Pancreas (tissue), 10 donors: ENCODE measurements around the gene EHD4. TPM values are rescaled to one million over a fixed set of nuclear protein-coding genes. Genes with fewer than 3 reads are reported as not detected.
A peak's percentile ranks its signal among the peaks of the same experiment; 100 is the strongest.

Source experiments
- ATAC-seq, 4 donors: fragments of 200-7000 bp; cut with Tn5 transposase; one replicate each; pipeline versions ENCODE4 v1.8.0 to v1.9.1; 2020; ENCODE audit warnings: mild to moderate bottlenecking in 4 of 4, moderate library complexity in 4 of 4
- DNase-seq, 6 donors: peaks; one replicate each; pipeline ENCODE4 v3.0.0-alpha.2; 2020
- FAIRE-seq: peaks from 2 replicates; lab custom pipeline; 2012; peaks lifted over from hg19 to GRCh38; lab: Jason Lieb, UNC
- H3K27ac ChIP-seq, 4 donors: fragments of 200-600 bp; sonication (generic); 1 replicate in 3 of 4; 2 replicates in 1 of 4; pipeline versions ENCODE4 v1.5.0 to v1.8.0; 2020
- H3K27me3 ChIP-seq, 4 donors: fragments of 200-600 bp; one replicate each; pipeline ENCODE4 v1.8.0; 2021
- H3K36me3 ChIP-seq, 3 donors: fragments of 200-600 bp; sonication (generic) in 1 of 3; one replicate each; pipeline versions ENCODE4 v1.5.0 to v1.8.0; 2020 to 2021
- H3K4me1 ChIP-seq, 3 donors: fragments of 200-600 bp; one replicate each; pipeline ENCODE4 v1.8.0; 2021
- H3K4me3 ChIP-seq, 4 donors: fragments of 200-600 bp; sonication (generic) in 2 of 4; one replicate each; pipeline versions ENCODE4 v1.5.0 to v1.8.0; 2020 to 2021
- H3K9me3 ChIP-seq, 4 donors: fragments of 200-600 bp; one replicate each; pipeline ENCODE4 v1.8.0; 2021
- WGBS, 2 donors: extraction: QIAGEN DNeasy Blood & Tissue Kit; methylation state at CpG; one replicate each; pipeline ENCODE4 v1.1.7; 2013; 5-methylcytosine and 5-hydroxymethylcytosine counted together
- intact Hi-C, 3 donors: fragments of 100-400 bp; cut with DNase I; formaldehyde crosslinking; loops; one replicate each; pipeline versions ENCODE4 v1.11.1 to v1.14.2; 2022
- polyA plus RNA-seq, 2 donors: library from polyadenylated mRNA; stranded (reverse); fragments of 200-250 nt; gene quantifications; one replicate each; pipeline ENCODE4 v1.2.3, GENCODE V29; 2013
- total RNA-seq, 6 donors: library from RNA; stranded (reverse); fragmentation: NEBNext Ultra II Directional in 4 of 6; extraction: Animal tissue kit (Norgen Biotek cat#: 25700) in 4 of 6; gene quantifications; one replicate each; pipeline versions ENCODE4 v1.2.1 to v1.2.4, GENCODE V29; 2021 to 2023
- TF ChIP-seq, protein P1 (sequence below), 4 donors: fragments of 200-600 bp; sonication (generic) in 3 of 4; IDR thresholded peaks; one replicate each; pipeline versions ENCODE4 v1.5.0 to v1.8.0; 2021; ENCODE audit warnings: antibody characterized with exemption in 4 of 4
- donor health status: healthy with polysubstance abuse.
- donor health status: DM: no; HTN: no; CAD: no; lungs with moderate emphysema.
- donor health status: DM: no; HTN: no; CAD: no.
- donor health status: control.
- donor health status: control.
- donor health status: Bipolar disorder and iron deficiency.
- donor health status: DM: yes; HTN: yes; CAD: no.
- donor health status: DM: no; HTN: no; CAD: no.
- donor health status: DM: no; HTN: no; CAD: no.
- donor health status: DM: yes; HTN: yes; CAD: no.

EHD4 gene
- total and polyA plus RNA-seq, 8 donors = 8.1 to 22.8 (median 8.5) TPM

DNA sequence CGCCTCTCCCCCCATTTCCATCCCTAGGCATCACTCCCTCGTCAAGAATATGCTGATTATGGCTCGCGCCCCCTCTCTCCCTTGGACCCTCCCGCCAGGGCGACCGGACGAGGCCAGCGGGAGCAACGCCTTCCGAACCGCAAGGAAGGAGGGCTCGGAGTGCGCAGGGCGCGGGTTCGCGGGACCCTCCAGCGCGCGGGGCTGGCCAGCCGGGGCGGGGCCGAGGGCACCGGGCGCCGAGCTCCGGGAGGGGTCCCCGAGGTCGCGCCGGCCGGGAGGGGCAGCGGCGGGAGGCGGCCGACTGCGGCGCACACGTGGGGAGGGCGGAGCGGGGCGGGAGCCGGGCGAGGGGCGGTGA lies 483 bp downstream of the EHD4 start:
- H3K36me3 ChIP-seq = no peaks in the 10 kb centered on the region
- TF ChIP-seq, protein P1, sequence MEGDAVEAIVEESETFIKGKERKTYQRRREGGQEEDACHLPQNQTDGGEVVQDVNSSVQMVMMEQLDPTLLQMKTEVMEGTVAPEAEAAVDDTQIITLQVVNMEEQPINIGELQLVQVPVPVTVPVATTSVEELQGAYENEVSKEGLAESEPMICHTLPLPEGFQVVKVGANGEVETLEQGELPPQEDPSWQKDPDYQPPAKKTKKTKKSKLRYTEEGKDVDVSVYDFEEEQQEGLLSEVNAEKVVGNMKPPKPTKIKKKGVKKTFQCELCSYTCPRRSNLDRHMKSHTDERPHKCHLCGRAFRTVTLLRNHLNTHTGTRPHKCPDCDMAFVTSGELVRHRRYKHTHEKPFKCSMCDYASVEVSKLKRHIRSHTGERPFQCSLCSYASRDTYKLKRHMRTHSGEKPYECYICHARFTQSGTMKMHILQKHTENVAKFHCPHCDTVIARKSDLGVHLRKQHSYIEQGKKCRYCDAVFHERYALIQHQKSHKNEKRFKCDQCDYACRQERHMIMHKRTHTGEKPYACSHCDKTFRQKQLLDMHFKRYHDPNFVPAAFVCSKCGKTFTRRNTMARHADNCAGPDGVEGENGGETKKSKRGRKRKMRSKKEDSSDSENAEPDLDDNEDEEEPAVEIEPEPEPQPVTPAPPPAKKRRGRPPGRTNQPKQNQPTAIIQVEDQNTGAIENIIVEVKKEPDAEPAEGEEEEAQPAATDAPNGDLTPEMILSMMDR (IDR thresholded peaks at IDR 0.05) = no peak
- intact Hi-C loops = no loop called here
- DNase-seq (peak in 4 of 6 donors; percentile 46 to 79 (median 60)), ATAC-seq (peak; percentile 45 to 51 (median 48)), FAIRE-seq (no peak)
- peak overlapping the region; percentile 94 to 97 (median 97) for H3K27ac ChIP-seq
- WGBS, 2 donors = 1% methylated on average over 35 to 46 of the region's 46 CpGs
- peak overlapping the region; percentile 79 to 97 (median 95) for H3K4me3 ChIP-seq
- H3K9me3 ChIP-seq = no peaks in the 10 kb centered on the region
- H3K4me1 ChIP-seq = peaks cover 0 to 30% (median 12%) of the 10 kb centered on the region in 3 donors
- no peaks in the 10 kb centered on the region for H3K27me3 ChIP-seq

GRCh38 chr15:41971089-41971894 lies 1.1 kb downstream of the EHD4 start:
- Histone ChIP-seq H3K27me3 (no peaks in the 10 kb centered on the region), H3K36me3 (no peaks in the 10 kb centered on the region), H3K27ac (peak overlapping the region; percentile 94 to 97 (median 97)), H3K4me3 (peak overlapping the region; percentile 79 to 97 (median 95)), H3K4me1 (peaks cover under 1 to 35% (median 12%) of the 10 kb centered on the region in 3 donors), H3K9me3 (no peaks in the 10 kb centered on the region)
- peak in 5 of 6 donors; percentile 59 to 76 (median 65) for DNase-seq
- TF ChIP-seq, protein P1 (IDR thresholded peaks at IDR 0.05) = no peak
- ATAC-seq = peak; percentile 38 to 62 (median 60)
- WGBS, 2 donors = 1 to 2% methylated on average over 16 of the region's 16 CpGs
- no peak for FAIRE-seq
- intact Hi-C loops = no loop called here

DNA sequence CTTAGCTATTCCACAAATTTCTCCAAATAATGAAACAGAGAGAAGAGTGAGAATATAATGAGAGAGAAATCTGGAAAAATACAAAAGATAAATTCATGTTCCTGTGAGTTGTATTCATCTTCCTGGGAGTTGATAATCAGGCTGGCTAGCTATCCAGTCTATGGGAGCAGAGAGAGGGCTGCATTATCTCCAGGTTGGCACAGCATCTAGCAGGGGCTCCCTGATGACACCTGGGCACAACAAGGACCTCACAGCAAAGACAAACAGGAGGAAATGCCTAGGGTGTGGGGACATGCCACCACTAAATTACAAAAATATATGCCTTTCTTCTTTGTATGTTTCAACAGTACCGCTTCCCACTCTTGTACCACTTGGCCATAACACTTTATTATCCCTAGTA lies 1.9 kb downstream of the EHD4 start:
- H3K4me3 ChIP-seq = peak overlapping the region in 1 of 4 donors; percentile 94
- intact Hi-C loops = no loop called here
- DNase-seq (peak in 2 of 6 donors; percentile 1 to 4), ATAC-seq (no peak), FAIRE-seq (no peak)
- no peaks in the 10 kb centered on the region for H3K36me3 ChIP-seq
- peak overlapping the region in 3 of 4 donors; percentile 94 to 97 (median 97) for H3K27ac ChIP-seq
- TF ChIP-seq, protein P1 (IDR thresholded peaks at IDR 0.05) = no peak
- no peaks in the 10 kb centered on the region for H3K9me3 ChIP-seq
- 94 to 96% methylated on average over 1 of the region's 1 CpG for WGBS, 2 donors
- peaks cover 3 to 39% (median 12%) of the 10 kb centered on the region in 3 donors for H3K4me1 ChIP-seq
- H3K27me3 ChIP-seq = no peaks in the 10 kb centered on the region

DNA sequence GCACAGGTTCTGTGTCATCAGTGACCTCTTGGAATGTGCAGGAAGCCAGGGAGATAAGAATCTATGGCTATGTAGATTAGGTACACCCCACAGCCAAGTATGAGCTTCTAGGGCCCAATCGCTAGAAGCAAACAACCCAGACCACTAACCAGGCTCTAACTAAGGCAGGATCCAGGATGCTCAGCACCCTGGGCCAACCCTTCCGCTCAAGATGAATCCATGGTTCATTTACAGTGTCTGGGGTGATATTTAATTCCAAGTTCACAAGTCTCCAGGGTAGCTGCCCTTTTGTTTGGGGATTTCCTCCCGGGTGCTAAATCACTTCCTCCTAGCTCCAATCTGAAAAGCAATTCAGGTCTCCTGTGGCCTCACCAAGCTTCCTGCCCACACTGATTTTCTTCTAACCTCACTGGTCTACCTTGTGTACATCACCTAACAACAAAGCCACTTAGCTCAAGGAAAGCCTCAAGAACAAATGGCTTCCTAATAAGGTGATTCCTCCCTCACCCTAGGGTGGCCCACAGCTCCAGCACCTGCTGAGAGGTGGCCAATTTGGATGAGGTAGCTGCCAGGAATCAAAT lies 2.4 kb downstream of the EHD4 start:
- DNase-seq = peak in 1 of 6 donors; percentile 11
- TF ChIP-seq, protein P1 (IDR thresholded peaks at IDR 0.05) = no peak
- WGBS, 2 donors = 69 to 71% methylated on average over 3 of the region's 3 CpGs
- intact Hi-C loops = no loop called here
- no peaks in the 10 kb centered on the region for H3K36me3 ChIP-seq
- H3K27me3 ChIP-seq = no peaks in the 10 kb centered on the region
- peak overlapping the region in 1 of 4 donors; percentile 94 for H3K4me3 ChIP-seq
- peak overlapping the region in 2 of 4 donors; percentile 94 to 97 for H3K27ac ChIP-seq
- H3K4me1 ChIP-seq = peaks cover 3 to 39% (median 12%) of the 10 kb centered on the region in 3 donors
- FAIRE-seq = no peak
- ATAC-seq = no peak
- no peaks in the 10 kb centered on the region for H3K9me3 ChIP-seq
